ENCODE data around the gene NFKB1. TPM values are rescaled to one million over a fixed set of nuclear protein-coding genes. Genes with fewer than 3 reads are reported as not detected.
"Not testable (repeated sequence)": the region's sequence is repeated elsewhere in the genome, so short reads cannot be mapped to it uniquely, and the experiment has no call there.

The NFKB1 gene, protein sequence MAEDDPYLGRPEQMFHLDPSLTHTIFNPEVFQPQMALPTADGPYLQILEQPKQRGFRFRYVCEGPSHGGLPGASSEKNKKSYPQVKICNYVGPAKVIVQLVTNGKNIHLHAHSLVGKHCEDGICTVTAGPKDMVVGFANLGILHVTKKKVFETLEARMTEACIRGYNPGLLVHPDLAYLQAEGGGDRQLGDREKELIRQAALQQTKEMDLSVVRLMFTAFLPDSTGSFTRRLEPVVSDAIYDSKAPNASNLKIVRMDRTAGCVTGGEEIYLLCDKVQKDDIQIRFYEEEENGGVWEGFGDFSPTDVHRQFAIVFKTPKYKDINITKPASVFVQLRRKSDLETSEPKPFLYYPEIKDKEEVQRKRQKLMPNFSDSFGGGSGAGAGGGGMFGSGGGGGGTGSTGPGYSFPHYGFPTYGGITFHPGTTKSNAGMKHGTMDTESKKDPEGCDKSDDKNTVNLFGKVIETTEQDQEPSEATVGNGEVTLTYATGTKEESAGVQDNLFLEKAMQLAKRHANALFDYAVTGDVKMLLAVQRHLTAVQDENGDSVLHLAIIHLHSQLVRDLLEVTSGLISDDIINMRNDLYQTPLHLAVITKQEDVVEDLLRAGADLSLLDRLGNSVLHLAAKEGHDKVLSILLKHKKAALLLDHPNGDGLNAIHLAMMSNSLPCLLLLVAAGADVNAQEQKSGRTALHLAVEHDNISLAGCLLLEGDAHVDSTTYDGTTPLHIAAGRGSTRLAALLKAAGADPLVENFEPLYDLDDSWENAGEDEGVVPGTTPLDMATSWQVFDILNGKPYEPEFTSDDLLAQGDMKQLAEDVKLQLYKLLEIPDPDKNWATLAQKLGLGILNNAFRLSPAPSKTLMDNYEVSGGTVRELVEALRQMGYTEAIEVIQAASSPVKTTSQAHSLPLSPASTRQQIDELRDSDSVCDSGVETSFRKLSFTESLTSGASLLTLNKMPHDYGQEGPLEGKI
- polyA plus RNA-seq (ENCODE audit: insufficient read length in 4 of 4), result 10 to 100 TPM; 25.4 to 28.9 (median 28.0) TPM

DNA sequence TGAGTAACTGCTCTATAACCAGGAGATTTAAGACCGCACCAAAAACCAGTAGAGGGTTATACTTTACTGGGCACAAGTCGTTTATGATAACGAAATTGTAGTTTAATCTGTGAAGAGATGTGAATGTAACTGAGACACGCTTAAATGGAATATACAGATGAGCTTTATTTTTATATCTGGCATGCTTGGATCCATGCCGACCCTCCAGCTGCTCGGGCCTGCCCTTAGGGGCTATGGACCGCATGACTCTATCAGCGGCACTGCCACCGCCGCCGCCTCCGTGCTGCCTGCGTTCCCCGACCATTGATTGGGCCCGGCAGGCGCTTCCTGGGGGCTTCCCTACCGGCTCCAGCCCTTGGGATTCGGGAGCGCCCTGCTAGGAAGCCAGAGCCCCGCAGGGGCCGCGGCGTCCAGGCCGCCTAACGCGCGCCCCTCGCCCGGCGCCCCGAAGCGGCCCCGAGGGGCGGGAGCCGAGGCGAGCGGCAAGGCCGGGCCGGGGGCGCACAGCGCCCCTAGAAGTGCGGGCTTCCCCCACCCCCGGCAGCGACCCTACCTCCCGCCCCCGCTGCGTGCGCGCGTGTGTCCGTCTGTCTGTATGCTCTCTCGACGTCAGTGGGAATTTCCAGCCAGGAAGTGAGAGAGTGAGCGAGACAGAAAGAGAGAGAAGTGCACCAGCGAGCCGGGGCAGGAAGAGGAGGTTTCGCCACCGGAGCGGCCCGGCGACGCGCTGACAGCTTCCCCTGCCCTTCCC is at the start of gene NFKB1:
NFKB1 (plus strand) TSS at position 664 of the 751 bp plus-strand sequence. CDS start 24,160 bp downstream, outside the sequence.
- peak in 3 of 4 donors; percentile 46 to 54 (median 52) for DNase-seq (ENCODE audit: low read depth in 4 of 4, low spot score in 3 of 4)

DNA sequence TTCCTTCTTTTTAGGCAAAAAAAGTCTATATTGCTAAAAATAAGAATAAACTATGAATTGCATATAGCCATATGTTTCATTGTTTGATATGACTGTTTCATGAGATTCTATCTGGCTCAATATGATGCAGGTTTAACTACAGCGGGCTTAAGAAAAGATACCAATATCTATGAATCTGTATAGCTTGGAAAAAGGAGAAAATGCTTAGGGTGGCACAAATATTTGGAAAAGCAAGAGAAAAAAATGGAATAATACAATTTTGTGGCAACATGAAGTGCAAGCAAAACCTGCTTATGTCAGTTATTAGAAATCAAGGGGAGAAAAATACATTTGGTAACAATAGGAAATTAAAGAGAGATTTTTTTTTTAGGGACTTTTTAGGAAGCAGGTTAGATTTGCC is 48.3 kb upstream of the NFKB1 start:
- no peak for DNase-seq (ENCODE audit: low read depth in 4 of 4, low spot score in 3 of 4)

DNA sequence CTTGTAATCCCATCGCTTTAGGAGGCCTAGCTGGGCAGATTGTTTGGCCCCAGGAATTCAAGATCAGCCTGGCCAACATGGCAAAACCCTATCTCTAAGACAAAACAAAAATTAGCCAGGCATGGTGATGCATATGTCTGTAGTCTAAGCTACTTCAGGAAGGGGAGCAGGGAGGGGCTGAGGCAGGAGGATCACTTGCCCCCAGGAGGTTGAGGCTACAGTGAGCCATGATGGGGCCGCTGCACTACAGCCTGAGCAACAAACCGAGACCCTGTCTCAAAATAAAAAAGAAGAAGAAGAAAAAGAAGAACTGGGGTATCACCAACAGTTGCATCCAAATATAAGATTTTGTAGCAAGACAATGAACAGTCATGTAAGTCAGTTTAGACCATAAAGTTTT is 47.3 kb upstream of the NFKB1 start:
- no peak for DNase-seq (ENCODE audit: low read depth in 4 of 4, low spot score in 3 of 4)

DNA sequence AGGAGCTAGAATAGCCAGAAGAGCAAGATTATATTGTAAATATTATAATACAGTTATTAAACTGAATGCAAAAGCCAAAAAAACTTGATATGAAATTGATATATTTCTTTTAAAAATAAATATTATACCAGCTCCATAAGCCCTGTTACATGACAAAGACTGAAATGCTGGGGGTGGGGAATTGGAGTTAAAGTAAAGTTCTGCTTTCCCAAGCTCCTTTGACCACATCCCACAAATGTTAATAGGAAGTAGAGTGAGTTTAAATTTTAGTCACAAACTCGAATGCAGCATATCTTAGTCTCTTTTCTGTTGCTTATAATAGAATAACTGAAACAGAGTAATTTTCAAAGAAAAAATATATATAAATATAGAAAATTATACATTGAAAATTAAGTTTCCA is 46.9 kb upstream of the NFKB1 start:
- DNase-seq (ENCODE audit: low read depth in 4 of 4, low spot score in 3 of 4), result no peak

DNA sequence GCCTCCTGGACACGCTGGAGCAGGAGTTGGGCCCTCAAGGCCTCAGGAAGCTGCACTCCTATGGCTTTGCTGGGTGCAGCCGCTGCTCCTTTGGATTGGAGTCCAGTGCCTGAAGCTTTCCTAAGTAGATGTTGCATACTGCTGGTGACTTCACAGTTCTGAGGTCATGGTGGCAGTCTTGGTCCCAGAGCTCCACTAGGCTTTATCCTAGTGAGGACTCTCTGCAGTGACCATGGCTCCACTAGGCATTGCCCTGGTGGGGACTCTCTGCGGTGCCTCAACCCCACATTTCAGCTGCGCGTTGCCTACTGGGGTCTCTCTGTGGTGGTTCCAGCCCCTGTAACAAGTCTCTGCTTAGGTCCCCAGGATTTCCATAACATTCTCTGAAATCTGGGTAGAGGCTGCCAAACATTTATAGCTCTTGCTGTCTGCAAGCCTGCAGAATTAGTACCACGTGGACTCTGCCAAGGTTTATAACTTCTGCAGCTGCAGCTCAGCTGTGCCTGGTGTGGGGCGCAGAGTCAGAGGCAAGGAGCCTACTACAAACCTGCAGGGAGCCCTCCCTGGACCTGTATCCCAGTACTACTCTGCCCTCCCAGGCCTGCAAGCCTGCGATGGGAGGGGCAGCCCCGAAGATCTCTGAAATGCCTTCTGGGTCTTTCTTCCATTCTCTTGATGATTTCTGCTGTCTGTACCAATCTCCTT is 46.0 kb upstream of the NFKB1 start:
- no peak for DNase-seq (ENCODE audit: low read depth in 4 of 4, low spot score in 3 of 4)

DNA sequence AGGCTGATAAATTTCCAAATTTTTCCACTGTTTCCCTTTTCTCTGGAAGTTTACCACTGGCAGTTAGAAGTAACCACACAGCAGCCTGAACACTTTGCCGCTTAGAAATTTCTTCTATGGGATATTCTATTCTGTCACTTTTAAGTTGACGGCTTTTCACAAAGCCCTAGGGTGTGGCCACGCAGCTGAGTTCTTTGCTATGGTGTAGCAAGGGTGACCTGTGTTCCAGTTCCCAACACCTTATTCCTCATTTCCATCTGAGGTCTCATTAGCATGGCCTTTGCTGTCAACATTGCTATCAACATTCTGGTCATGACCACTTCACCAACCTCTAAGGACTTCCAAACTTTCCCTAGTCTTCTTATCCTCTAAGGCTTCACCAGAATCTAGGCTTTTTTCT is 45.4 kb upstream of the NFKB1 start:
- no peak for DNase-seq (ENCODE audit: low read depth in 4 of 4, low spot score in 3 of 4)

DNA sequence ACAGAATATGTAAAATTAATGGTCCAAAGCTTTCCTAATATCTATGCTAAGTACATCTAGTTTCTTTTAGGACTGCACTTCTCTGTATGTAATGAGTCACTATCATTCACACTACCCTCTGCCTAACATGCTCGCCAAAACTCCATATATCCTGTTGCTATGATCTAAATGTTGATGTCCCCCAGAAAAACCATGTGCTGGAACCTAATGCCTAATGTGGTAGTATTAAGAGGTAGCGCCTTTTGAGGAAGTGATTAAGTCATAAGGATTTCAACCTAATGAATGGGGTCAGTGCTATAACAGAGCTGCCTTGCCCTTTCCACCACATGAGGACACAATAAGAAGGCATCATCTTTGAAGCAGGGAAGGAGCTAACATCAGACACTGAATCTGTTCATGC is 34.9 kb upstream of the NFKB1 start:
- no peak for DNase-seq (ENCODE audit: low read depth in 4 of 4, low spot score in 3 of 4)

DNA sequence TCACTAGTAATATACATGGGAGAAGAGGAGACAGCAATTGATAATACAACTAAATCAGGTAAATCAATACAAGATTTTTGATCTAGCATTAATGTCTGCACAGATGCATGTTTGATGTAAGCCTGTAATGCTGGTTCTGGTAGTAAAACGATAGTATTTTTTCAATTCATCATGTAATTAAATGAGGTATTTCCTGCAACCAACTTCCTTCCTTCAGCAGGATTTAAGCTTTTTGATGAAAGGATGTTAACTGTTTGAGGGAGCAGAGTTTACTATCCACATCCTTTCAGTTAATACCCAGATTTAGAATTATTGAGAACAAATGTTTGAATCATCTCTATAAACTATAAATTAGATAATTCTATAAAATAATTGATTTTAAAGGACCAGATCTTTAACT is 31.4 kb upstream of the NFKB1 start:
- DNase-seq (ENCODE audit: low read depth in 4 of 4, low spot score in 3 of 4), result no peak

DNA sequence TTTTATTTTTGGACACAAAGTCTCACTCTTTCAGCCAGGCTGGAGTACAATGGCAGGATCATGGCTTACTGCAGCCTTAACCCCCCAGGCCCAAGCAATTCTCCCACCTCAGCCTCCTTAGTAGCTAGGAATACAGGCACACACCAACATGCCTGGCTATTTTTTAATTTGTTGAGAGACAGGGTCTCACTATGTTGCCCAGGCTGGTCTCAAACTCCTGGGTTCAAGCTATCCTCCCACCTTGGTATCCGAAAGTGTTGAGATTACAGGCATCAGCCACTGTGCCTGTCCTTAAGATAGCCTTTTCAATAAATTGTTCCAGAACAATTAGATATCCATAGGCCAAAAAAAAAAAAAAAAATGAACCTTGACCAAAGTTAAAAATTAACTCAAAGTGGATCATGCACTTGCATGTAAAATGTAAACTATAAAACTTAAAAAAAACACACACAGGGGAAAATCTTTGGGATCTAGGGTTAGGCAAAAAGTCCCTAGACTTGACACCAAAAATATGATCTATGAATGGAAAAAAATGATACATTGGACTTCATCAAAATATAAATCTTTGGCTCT is 28.6 kb upstream of the NFKB1 start:
- no peak for DNase-seq (ENCODE audit: low read depth in 4 of 4, low spot score in 3 of 4)

DNA sequence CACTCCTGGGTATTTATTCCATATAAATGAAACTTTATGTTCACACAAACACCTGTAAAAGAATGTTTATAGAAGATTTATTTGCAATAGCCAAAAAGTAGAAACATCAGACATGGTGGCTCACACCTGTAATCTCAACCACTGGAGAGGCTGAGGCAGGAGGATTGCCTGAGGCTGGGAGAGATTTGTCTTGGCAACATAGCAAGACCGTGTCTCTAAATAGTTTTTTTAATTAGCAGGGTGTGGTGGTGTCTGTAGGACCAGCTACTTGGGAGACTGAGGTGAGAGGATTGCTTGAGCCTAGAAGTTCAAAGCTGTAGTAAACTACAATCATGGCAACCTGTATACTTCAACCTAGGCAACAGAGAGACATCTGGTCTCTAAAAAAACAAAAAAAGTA is 27.7 kb upstream of the NFKB1 start:
- no peak for DNase-seq (ENCODE audit: low read depth in 4 of 4, low spot score in 3 of 4)

DNA sequence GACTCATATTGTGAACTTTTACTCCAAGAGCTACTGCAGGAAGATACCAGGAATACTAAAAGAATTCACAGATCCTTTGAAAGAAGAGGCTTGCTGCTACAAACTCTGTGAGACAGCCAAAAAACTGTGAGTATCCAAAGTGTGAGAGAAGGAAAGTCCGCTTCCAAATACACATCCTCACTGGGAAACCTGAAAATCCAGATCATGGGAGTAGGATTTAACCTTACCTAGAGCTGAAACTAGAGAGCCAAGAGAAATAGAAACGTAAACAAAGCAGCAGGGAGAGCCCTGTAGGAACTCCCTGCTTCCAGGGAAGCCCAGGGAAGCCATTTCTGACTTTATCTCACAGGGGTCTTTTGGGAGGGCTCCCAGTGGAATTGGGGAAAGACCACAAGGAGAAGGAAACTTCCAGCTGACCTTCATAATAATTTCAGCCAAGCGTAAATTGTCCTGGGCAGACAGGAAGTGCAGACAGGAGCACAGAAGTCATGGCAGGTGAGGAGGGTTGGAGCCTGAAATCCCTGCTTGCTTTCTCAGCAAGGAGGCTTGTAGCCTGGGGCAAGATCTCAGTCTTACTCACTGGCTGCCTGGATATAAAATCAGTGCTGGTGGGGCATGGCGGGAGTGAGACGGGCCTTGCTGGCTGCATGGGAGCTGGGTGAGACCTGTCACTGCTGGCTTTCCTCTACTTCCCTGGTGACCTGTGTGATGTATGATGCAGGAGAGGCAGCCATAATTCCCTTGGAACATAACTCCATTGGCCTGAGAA is 26.2 kb upstream of the NFKB1 start:
- no peak for DNase-seq (ENCODE audit: low read depth in 4 of 4, low spot score in 3 of 4)

DNA sequence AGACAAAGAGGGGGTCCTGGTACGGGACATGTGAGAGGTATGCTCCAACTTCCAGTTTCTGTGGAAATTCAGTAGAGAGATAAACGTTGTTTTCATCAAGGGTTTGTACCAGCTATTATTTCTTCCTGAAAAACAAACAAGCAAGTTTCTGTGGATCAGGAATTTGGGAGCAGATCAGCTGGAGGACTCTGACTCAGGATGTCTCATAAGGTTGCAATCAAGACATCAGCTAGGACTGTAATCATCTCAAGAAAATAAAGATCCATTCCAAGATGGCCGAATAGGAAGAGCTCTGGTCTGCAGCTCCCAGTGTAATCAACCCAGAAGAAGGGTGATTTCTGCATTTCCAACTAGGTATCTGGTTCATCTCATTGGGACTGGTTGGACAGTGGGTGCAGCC is 23.5 kb upstream of the NFKB1 start:
- DNase-seq (ENCODE audit: low read depth in 4 of 4, low spot score in 3 of 4), result no peak

DNA sequence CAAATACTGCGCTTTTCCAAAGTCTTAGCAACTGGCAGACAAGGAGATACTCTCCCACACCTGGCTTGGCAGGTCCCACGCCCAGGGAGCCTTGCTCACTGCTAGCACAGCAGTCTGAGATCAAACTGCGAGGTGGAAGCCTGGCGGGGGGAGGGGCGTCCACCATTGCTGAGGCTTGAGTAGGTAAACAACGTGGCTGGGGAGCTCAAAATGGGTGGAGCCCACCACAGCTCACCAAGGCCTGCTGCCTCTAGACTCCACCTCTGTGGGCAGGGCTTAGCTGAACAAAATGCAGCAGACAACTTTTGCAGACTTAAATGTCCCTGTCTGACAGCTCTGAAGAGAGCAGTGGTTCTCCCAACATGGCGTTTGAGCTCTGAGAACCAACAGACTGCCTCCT is 23.0 kb upstream of the NFKB1 start:
- DNase-seq (ENCODE audit: low read depth in 4 of 4, low spot score in 3 of 4), result no peak

DNA sequence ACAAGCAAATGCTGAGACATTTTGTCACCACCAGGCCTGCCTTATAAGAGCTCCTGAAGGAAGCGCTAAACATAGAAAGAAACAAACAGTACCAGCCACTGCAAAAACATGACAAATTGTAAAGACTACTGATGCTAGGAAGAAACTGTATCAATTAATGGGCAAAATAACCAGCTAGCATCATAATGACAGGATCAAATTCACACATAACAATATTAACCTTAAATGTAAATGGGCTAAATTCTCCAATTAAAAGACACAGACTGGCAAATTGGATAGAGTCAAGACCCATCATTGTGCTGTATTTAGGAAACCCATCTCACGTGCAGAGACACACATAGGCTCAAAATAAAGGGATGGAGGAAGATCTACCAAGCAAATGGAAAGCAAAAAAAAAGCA is 21.3 kb upstream of the NFKB1 start:
- DNase-seq (ENCODE audit: low read depth in 4 of 4, low spot score in 3 of 4), result not testable (repeated sequence)

DNA sequence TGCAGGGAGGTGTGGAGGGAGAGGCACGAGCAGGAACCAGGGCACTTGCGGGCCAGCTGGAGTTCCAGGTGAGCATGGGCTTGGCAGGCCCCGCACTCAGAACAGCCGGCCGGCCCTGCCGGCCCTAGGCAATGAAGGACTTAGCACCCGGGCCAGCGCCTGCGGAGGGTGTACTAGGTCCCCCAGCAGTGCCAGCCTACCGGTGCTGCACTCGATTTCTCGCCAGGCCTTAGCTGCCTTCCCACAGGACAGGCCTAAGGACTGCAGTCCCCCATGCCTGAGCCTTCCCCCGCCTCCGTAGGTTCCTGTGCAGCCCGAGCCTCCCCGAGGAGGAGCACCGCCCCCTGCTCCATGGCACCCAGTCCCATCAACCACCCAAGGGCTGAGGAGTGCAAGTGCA is 18.0 kb upstream of the NFKB1 start:
- no peak for DNase-seq (ENCODE audit: low read depth in 4 of 4, low spot score in 3 of 4)

DNA sequence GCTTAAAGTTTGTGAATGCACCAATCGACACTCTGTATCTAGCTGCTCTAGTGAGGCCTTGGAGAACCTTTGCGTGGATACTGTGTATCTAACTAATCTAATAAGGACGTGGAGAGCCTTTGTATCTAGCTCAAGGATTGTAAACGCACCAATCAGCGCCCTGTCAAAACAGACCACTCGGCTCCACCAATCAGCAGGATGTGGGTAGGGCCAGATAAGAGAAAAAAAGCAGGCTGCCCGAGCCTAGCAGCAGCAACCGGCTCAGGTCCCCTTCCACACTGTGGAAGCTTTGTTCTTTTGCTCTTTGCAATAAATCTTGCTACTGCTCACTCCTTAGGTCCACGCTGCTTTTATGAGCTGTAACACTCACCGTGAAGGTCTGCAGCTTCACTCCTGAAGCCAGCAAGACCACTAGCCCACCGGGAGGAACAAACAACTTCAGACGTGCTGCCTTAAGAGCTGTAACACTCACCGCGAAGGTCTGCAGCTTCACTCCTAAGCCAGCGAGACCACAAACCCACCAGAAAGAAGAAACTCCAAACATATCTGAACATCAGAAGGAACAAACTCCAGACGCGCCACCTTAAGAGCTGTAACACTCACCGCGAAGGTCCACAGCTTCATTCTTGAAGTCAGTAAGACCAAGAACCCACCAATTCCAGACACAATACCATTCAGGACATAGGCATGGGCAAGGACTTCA is 17.0 kb upstream of the NFKB1 start:
- not testable (repeated sequence) for DNase-seq (ENCODE audit: low read depth in 4 of 4, low spot score in 3 of 4)

DNA sequence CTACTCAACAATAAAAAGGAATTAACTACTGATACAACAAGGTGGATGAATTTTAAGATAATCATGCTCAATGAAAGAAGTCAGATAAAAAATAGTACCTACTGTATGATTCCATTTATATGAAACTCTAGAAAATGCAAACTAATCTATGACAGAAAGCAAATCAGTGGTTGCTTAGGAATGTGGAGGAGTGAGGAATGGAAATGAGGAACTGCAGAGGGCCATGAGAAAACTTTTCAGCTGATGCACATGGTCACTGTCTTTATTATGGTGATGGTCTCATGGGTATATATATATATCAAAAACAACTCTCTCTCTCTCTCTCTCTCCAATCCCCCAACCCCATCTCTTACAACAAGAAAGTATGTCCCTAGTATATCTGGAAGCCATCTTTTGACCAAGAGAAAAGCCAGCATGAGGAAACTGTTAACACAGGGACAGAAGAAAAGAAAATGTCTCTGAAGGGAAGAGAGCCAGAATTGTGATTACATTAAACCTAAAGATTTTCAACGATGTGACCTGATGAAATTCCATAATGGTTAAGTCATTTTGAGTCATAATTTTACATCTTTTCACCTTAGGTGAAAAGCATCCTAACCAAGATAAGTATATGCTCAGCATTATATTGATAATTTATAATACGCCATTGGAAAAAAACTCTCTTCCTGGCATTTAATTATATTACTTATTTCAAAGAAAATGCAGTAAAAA is 8.5 kb upstream of the NFKB1 start:
- DNase-seq (ENCODE audit: low read depth in 4 of 4, low spot score in 3 of 4), result no peak

DNA sequence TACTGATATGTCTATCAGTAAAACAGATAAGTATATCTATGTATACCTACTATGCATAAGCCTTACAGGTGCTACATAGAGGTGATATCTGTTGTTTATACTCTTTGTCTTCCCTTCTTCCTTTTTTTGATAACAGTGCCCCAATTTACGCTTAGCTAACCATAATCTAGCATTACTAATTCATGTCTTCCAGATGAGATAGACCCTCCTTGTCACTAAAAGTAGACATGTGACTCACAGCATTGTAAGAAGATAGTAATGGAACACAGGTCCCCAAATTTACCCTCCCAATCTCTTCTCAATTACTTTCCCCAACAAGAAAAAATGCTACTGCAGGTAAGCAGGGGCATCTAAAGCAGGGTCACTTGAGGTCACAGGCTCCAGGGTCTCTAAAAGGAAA is 7.9 kb upstream of the NFKB1 start:
- DNase-seq (ENCODE audit: low read depth in 4 of 4, low spot score in 3 of 4), result no peak
